C4-2B (cell line): ENCODE results near the gene NACA.

Experiments used
- H3K27ac ChIP-seq: fragments of 450-650 bp; 2 replicates; pipeline ENCODE4 v1.5.1; 2017
- CTCF ChIP-seq: fragments of 450-650 bp; conservative IDR thresholded peaks from 2 replicates; pipeline ENCODE4 v1.5.1; 2017; ENCODE audit warnings: mild to moderate bottlenecking
- ZFX ChIP-seq: fragments of 450-650 bp; IDR thresholded peaks from 2 replicates; pipeline ENCODE4 v1.6.1; 2017

Gene NACA

GRCh38 chr12:56699020-56699661 is 26.0 kb downstream of the NACA start:
- no peak overlapping the region for H3K27ac ChIP-seq
- no peak for TF ChIP-seq CTCF

- H3K27ac ChIP-seq, result no peak overlapping the region
- TF ChIP-seq ZFX (no peak), CTCF (no peak)
These were observed 29.6 kb downstream of the NACA start for GRCh38 chr12:56695327-56696101.

- H3K27ac ChIP-seq, result no peak overlapping the region
- no peak for TF ChIP-seq CTCF
- no peak for TF ChIP-seq ZFX
These were observed 30.9 kb downstream of the NACA start for GRCh38 chr12:56694161-56694560.

- TF ChIP-seq ZFX, result no peak
- peak overlapping the region; percentile 100 for H3K27ac ChIP-seq
These were observed 36.3 kb downstream of the NACA start for GRCh38 chr12:56688846-56689109.

GRCh38 chr12:56688129-56688845 is 36.8 kb downstream of the NACA start, which contains the start of gene PTGES3:
Gene PTGES3 (minus strand): TSS chr12:56688284. CDS start chr12:56687999, 285 bp downstream.
- peak within 1 kb of the TSS; percentile 100 for H3K27ac ChIP-seq
- TF ChIP-seq CTCF (no peak), ZFX (peak; percentile 38; the same call in 1 of the 2 replicates)

GRCh38 chr12:56687223-56688128 is 37.6 kb downstream of the NACA start:
- peak overlapping the region; percentile 100 for H3K27ac ChIP-seq
- TF ChIP-seq ZFX, result peak; percentile 66; the same call in 1 of the 2 replicates
- TF ChIP-seq CTCF, result no peak

- no peak for TF ChIP-seq CTCF
- TF ChIP-seq ZFX, result no peak
- peak overlapping the region; percentile 69 for H3K27ac ChIP-seq
These were observed 40.2 kb downstream of the NACA start for GRCh38 chr12:56684745-56685359.
